ENCODE data around the gene FRY.

DNA sequence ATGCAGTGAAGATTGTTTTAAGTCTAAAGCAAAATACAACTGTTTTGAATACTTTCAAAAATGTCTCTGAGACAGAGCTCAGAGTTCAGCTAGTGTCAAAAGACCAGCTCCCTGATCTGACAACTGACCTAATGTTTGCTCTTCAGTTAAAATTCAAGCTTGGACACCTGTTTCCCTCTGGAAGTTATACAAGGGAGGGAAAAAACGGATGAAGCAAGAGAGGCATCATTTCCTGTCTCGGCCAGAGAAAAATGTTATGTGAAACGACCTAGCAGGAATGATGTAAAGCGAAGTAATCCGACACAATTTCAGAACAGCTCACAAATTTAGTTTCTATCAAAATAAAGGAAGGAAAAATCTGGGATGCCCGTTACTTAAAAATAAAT, 224.1 kb downstream of the FRY start:
- TF ChIP-seq, protein P1, sequence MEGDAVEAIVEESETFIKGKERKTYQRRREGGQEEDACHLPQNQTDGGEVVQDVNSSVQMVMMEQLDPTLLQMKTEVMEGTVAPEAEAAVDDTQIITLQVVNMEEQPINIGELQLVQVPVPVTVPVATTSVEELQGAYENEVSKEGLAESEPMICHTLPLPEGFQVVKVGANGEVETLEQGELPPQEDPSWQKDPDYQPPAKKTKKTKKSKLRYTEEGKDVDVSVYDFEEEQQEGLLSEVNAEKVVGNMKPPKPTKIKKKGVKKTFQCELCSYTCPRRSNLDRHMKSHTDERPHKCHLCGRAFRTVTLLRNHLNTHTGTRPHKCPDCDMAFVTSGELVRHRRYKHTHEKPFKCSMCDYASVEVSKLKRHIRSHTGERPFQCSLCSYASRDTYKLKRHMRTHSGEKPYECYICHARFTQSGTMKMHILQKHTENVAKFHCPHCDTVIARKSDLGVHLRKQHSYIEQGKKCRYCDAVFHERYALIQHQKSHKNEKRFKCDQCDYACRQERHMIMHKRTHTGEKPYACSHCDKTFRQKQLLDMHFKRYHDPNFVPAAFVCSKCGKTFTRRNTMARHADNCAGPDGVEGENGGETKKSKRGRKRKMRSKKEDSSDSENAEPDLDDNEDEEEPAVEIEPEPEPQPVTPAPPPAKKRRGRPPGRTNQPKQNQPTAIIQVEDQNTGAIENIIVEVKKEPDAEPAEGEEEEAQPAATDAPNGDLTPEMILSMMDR (IDR thresholded peaks at IDR 0.05) = no peak
- TF ChIP-seq EZH2 (IDR thresholded peaks at IDR 0.05; ENCODE audit: borderline replicate concordance, insufficient read depth, low read depth, low read length, poor library complexity, severe bottlenecking) = no peak

All from B cell (primary cell).